Endothelial cell of umbilical vein (primary cell): Measurements from ENCODE around the gene GRAMD1B. TPM values are rescaled to one million over a fixed set of nuclear protein-coding genes. Genes with fewer than 3 reads are reported as not detected.

Source experiments
- BruUV-seq: library from RNA; stranded (reverse); fragments of 400-500 nt; replicated peaks from 2 replicates; lab custom pipeline; 2021; lab: Mats Ljungman, UMichigan
- CTCF ChIA-PET: fragments of 300-600, 350-600 bp; sonication (Branson Sonifier 250); formaldehyde crosslinking; loops from one replicate; lab custom pipeline; 2021; ENCODE audit warnings: antibody characterized with exemption, inconsistent platforms; lab: Charles Lee
- POLR2A ChIA-PET: fragments of 300-600, 350-600 bp; sonication (Branson Sonifier 250); formaldehyde crosslinking; loops from one replicate; lab custom pipeline; 2021; ENCODE audit warnings: antibody characterized with exemption, inconsistent platforms; lab: Charles Lee
- DNase-seq: peaks from one replicate; pipeline ENCODE4 v3.0.0-alpha.2; 2011; ENCODE audit warnings: low read depth, low spot score
- FAIRE-seq: peaks from 2 replicates; lab custom pipeline; 2011; peaks lifted over from hg19 to GRCh38; lab: Jason Lieb, UNC
- H2AFZ ChIP-seq: 2 replicates; pipeline ENCODE4 v1.6.0; 2012; ENCODE audit warnings: low read depth, low read length, control low read depth, inconsistent platforms
- H3K27ac ChIP-seq: 2 replicates; pipeline ENCODE4 v1.5.1; 2011; ENCODE audit warnings: low read depth, mild to moderate bottlenecking, control low read depth, low read length, moderate library complexity; ENCODE audit not compliant: insufficient read depth
- H3K27me3 ChIP-seq, 2 experiments: 2 replicates each; pipeline versions ENCODE4 v1.6.0 to v1.6.1; 2011; ENCODE audit warnings: low read length in 2 of 2, mixed read lengths in 1 of 2; ENCODE audit not compliant: control insufficient read depth in 2 of 2, insufficient read depth in 2 of 2
- H3K36me3 ChIP-seq, 2 experiments: 2 replicates in 1 of 2; 3 replicates in 1 of 2; pipeline ENCODE4 v1.5.1; 2011; ENCODE audit warnings: low read length in 2 of 2, mild to moderate bottlenecking in 1 of 2, moderate library complexity in 1 of 2; ENCODE audit not compliant: control insufficient read depth in 2 of 2, insufficient read depth in 2 of 2; ENCODE audit errors: extremely low read depth in 1 of 2
- H3K4me1 ChIP-seq: 3 replicates; pipeline ENCODE4 v1.5.1; 2011; ENCODE audit warnings: mild to moderate bottlenecking, low read length; ENCODE audit not compliant: control insufficient read depth, insufficient read depth; ENCODE audit errors: extremely low read depth
- H3K4me2 ChIP-seq: 2 replicates; pipeline ENCODE4 v1.6.1; 2011; ENCODE audit warnings: low read length, control low read depth, mixed read lengths; ENCODE audit not compliant: insufficient read depth
- H3K4me3 ChIP-seq, 3 experiments: fragments of 200-600 bp in 1 of 3; sonication (generic), shearing (Covaris generic) in 1 of 3; replicated peaks in 1 of 3; 2 replicates each; pipeline ENCODE4 v1.5.1; 2011 to 2016; ENCODE audit warnings: control low read depth in 3 of 3, low read length in 3 of 3, mild to moderate bottlenecking in 2 of 3, inconsistent platforms in 1 of 3, low read depth in 1 of 3, moderate library complexity in 1 of 3; ENCODE audit not compliant: insufficient read depth in 1 of 3
- H3K79me2 ChIP-seq: 2 replicates; pipeline ENCODE4 v1.6.0; 2012; ENCODE audit warnings: low read length, inconsistent platforms; ENCODE audit not compliant: control insufficient read depth, insufficient read depth
- H3K9ac ChIP-seq: replicated peaks from 2 replicates; pipeline ENCODE3; 2011; ENCODE audit warnings: low read length, control low read depth; ENCODE audit not compliant: insufficient read depth; ENCODE audit errors: extremely low read depth
- H3K9me1 ChIP-seq: replicated peaks from 3 replicates; pipeline ENCODE4 v1.6.0; 2011; ENCODE audit warnings: mild to moderate bottlenecking, low read length; ENCODE audit not compliant: control insufficient read depth, insufficient read depth; ENCODE audit errors: extremely low read depth
- H3K9me3 ChIP-seq: replicated peaks from 2 replicates; pipeline ENCODE4 v1.5.1; 2012; ENCODE audit warnings: low read length, inconsistent platforms; ENCODE audit not compliant: control insufficient read depth, insufficient read depth
- H4K20me1 ChIP-seq: replicated peaks from 2 replicates; pipeline ENCODE3; 2011; ENCODE audit warnings: mild to moderate bottlenecking, low read length; ENCODE audit not compliant: control insufficient read depth, insufficient read depth; ENCODE audit errors: extremely low read depth
- EZH2 ChIP-seq: IDR thresholded peaks from 2 replicates; pipeline ENCODE4 v1.6.1; 2012; ENCODE audit warnings: borderline replicate concordance, low read depth, mild to moderate bottlenecking, moderate library complexity, low read length, inconsistent platforms; ENCODE audit not compliant: severe bottlenecking
- FOS ChIP-seq: IDR thresholded peaks from 2 replicates; pipeline ENCODE4 v1.6.1; 2011; ENCODE audit warnings: mild to moderate bottlenecking, low read length, moderate library complexity, borderline replicate concordance; ENCODE audit not compliant: insufficient read depth
- GATA2 ChIP-seq: IDR thresholded peaks from 2 replicates; pipeline ENCODE4 v1.7.0; 2011; ENCODE audit warnings: low read depth, mild to moderate bottlenecking, moderate library complexity, mixed read lengths, low read length; ENCODE audit not compliant: insufficient read length, insufficient read depth
- JUN ChIP-seq: IDR thresholded peaks from 2 replicates; pipeline ENCODE4 v1.6.1; 2011; ENCODE audit warnings: borderline replicate concordance, low read depth; ENCODE audit not compliant: insufficient read length, insufficient read depth
- MAX ChIP-seq: IDR thresholded peaks from 2 replicates; pipeline ENCODE4 v1.6.1; 2011; ENCODE audit not compliant: insufficient read depth, insufficient read length
- MYC ChIP-seq: IDR thresholded peaks from one replicate; pipeline ENCODE4 v1.6.1; 2011; ENCODE audit warnings: mild to moderate bottlenecking, low read depth, low read length
- POLR2A ChIP-seq: IDR thresholded peaks from 2 replicates; pipeline ENCODE4 v1.6.1; 2012; ENCODE audit warnings: low read depth, mild to moderate bottlenecking, control low read depth, low read length
- POLR2AphosphoS5 ChIP-seq: IDR thresholded peaks from 2 replicates; pipeline ENCODE4 v1.6.1; 2012; ENCODE audit warnings: low read depth, mild to moderate bottlenecking, control low read depth, low read length, moderate library complexity; ENCODE audit not compliant: insufficient read depth
- dilution Hi-C: fragments of 300-500 bp; cut with MboI; formaldehyde crosslinking; loops from one replicate; pipeline ENCODE4 v1.15.0; 2019; ENCODE audit warnings: low sequenced_read_pairs; ENCODE audit not compliant: extremely low pct_ligation_motif_present
- intact Hi-C: fragments of 100-400 bp; cut with micrococcal nuclease; formaldehyde crosslinking; loops from one replicate; pipeline ENCODE4 v1.10.0; 2022
- polyA plus RNA-seq, 4 experiments: library from polyadenylated mRNA; depleted of rRNA in 3 of 4; stranded (reverse) in 3 of 4; unstranded in 1 of 4; fragments of >200 nt; gene quantifications; 2 replicates each; pipeline versions ENCODE4 v1.2.1 to v1.2.3, GENCODE V29; 2011 to 2012; ENCODE audit warnings: missing spikeins in 1 of 4
- total RNA-seq: library from RNA; stranded (reverse); gene quantifications from 2 replicates; pipeline ENCODE4 v1.2.3, GENCODE V29; 2021
- TF ChIP-seq, protein P1 (sequence below), 2 donors: IDR thresholded peaks; 1 replicate in 1 of 2; 2 replicates in 1 of 2; pipeline ENCODE4 v1.5.1; 2011; ENCODE audit warnings: low read length in 2 of 2, mild to moderate bottlenecking in 2 of 2, moderate library complexity in 2 of 2, control low read depth in 1 of 2, inconsistent platforms in 1 of 2, low read depth in 1 of 2; ENCODE audit not compliant: insufficient read depth in 1 of 2; ENCODE audit errors: extremely low read depth in 1 of 2

The GRAMD1B gene
- total and polyA plus RNA-seq, 2 donors (not counting 3 experiments of a cell fraction or from before 2014, with no cell fraction given), result 5.1 to 11.1 TPM

DNA sequence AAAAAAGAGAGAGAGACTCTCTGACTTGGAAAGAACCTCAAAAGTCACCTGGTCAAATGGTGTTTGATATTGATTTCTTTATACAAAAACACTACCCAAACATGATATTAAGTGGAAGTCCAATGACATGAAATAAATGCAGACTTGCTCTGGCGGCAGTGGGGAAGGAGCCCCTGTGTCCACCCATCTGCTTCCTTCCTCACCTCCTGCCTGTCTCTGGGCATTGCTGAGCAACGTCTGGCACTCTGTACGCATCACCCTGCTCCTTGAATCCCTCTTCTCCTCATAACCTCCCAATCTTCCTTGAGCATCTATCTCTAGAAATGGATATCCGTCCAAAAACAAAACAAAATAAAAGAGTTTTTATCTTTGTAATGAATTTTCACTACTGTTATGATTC lies 39.9 kb upstream of the GRAMD1B start:
- H4K20me1 ChIP-seq, result no peaks in the 10 kb centered on the region
- dilution Hi-C loops, result no loop called here
- peaks cover 0 to 12% of the 10 kb centered on the region in 2 experiments for H3K27me3 ChIP-seq
- H3K36me3 ChIP-seq, result no peaks in the 10 kb centered on the region
- POLR2A ChIA-PET, result no interaction called here
- H3K4me3 ChIP-seq, result no peak overlapping the region
- no peak overlapping the region for H3K4me2 ChIP-seq
- no peak overlapping the region for H3K9ac ChIP-seq
- no peaks in the 10 kb centered on the region for H3K9me3 ChIP-seq
- no peaks in the 10 kb centered on the region for H3K4me1 ChIP-seq
- no peaks in the 10 kb centered on the region for H3K79me2 ChIP-seq
- CTCF ChIA-PET, result interaction anchor here (1.1 kb wide), 1 partner anchor 12 kb away, joined by 3 read pairs; no protein-coding TSS in a partner anchor
- FAIRE-seq, result no peak
- intact Hi-C loops, result no loop called here
- TF ChIP-seq GATA2, result no peak
- no peak for TF ChIP-seq FOS
- no peak for TF ChIP-seq MAX
- no peak for TF ChIP-seq POLR2A
- TF ChIP-seq POLR2AphosphoS5, result no peak
- TF ChIP-seq MYC, result no peak
- no peak for TF ChIP-seq EZH2
- TF ChIP-seq JUN, result no peak
- TF ChIP-seq, protein P1, sequence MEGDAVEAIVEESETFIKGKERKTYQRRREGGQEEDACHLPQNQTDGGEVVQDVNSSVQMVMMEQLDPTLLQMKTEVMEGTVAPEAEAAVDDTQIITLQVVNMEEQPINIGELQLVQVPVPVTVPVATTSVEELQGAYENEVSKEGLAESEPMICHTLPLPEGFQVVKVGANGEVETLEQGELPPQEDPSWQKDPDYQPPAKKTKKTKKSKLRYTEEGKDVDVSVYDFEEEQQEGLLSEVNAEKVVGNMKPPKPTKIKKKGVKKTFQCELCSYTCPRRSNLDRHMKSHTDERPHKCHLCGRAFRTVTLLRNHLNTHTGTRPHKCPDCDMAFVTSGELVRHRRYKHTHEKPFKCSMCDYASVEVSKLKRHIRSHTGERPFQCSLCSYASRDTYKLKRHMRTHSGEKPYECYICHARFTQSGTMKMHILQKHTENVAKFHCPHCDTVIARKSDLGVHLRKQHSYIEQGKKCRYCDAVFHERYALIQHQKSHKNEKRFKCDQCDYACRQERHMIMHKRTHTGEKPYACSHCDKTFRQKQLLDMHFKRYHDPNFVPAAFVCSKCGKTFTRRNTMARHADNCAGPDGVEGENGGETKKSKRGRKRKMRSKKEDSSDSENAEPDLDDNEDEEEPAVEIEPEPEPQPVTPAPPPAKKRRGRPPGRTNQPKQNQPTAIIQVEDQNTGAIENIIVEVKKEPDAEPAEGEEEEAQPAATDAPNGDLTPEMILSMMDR (IDR thresholded peaks at IDR 0.05; ENCODE audit: extremely low read depth in 1 of 2, insufficient read depth in 1 of 2, low read depth in 1 of 2, low read length in 2 of 2), result no peak
- H3K27ac ChIP-seq, result no peak overlapping the region
- no peak overlapping the region for H2AFZ ChIP-seq
- H3K9me1 ChIP-seq, result no peaks in the 10 kb centered on the region
- DNase-seq, result no peak
- no TSS peak for BruUV-seq
